Activated CD8-positive, alpha-beta T cell treated with anti-CD3 and anti-CD28 coated beads, Interleukin-2, amount 10 ng/mL, durations not matched to agents 7 days and 5 days (primary cell): ENCODE data around the gene CXorf38. TPM values are rescaled to one million over a fixed set of nuclear protein-coding genes. Genes with fewer than 3 reads are reported as not detected.
"Not testable (repeated sequence)": the region's sequence is repeated elsewhere in the genome, so short reads cannot be mapped to it uniquely, and the experiment has no call there.

ENCODE experiments used
- ATAC-seq: fragments of 150-1000 bp; cut with Tn5 transposase; one replicate; pipeline ENCODE4 v1.10.0; 2021; ENCODE audit warnings: moderate library complexity
- CTCF ChIA-PET: fragments of 350-600 bp; sonication (Branson Sonifier 250); formaldehyde crosslinking; loops from one replicate; lab custom pipeline; 2021; ENCODE audit warnings: antibody characterized with exemption; lab: Charles Lee
- POLR2A ChIA-PET: fragments of 350-600 bp; sonication (Branson Sonifier 250); formaldehyde crosslinking; loops from one replicate; lab custom pipeline; 2021; ENCODE audit warnings: antibody characterized with exemption; lab: Charles Lee
- DNase-seq: peaks from one replicate; pipeline ENCODE4 v3.0.0-alpha.2; 2020
- H3K27ac Mint-ChIP-seq: one replicate; pipeline ENCODE4 v1.8.0; 2021; ENCODE audit warnings: mild to moderate bottlenecking, mixed read lengths
- H3K27me3 Mint-ChIP-seq: one replicate; pipeline ENCODE4 v1.8.0; 2021; ENCODE audit warnings: low read depth, mixed read lengths
- H3K36me3 Mint-ChIP-seq: one replicate; pipeline ENCODE4 v1.8.0; 2021; ENCODE audit warnings: low read depth, mixed read lengths
- H3K4me1 Mint-ChIP-seq: one replicate; pipeline ENCODE4 v1.8.0; 2021; ENCODE audit warnings: low read depth, mixed read lengths
- H3K4me3 Mint-ChIP-seq: one replicate; pipeline ENCODE4 v1.8.0; 2021; ENCODE audit warnings: mild to moderate bottlenecking, mixed read lengths
- H3K9me3 Mint-ChIP-seq: one replicate; pipeline ENCODE4 v1.8.0; 2022; ENCODE audit warnings: mixed read lengths; ENCODE audit not compliant: insufficient read depth
- total RNA-seq, 2 experiments: library from RNA; stranded (reverse); gene quantifications; one replicate each; pipeline ENCODE4 v1.2.3, GENCODE V29; 2021

The CXorf38 gene
- total RNA-seq, 2 experiments from 2014 or later = 19.3 to 19.9 TPM

GRCh38 chrX:40625294-40625693 lies 22.1 kb downstream of the CXorf38 start:
- H3K27me3 Mint-ChIP-seq = no peaks in the 10 kb centered on the region
- ChIA-PET CTCF (interaction anchor here (1.3 kb wide), 1 partner anchor 81 kb away, joined by 3 read pairs; no protein-coding TSS in a partner anchor), POLR2A (no interaction called here)
- no peak overlapping the region for H3K4me3 Mint-ChIP-seq
- DNase-seq (no peak), ATAC-seq (no peak)
- no peaks in the 10 kb centered on the region for H3K9me3 Mint-ChIP-seq
- H3K27ac Mint-ChIP-seq = no peak overlapping the region
- H3K36me3 Mint-ChIP-seq = peaks cover 12% of the 10 kb centered on the region
- no peaks in the 10 kb centered on the region for H3K4me1 Mint-ChIP-seq

- Mint-ChIP-seq H3K9me3 (no peaks in the 10 kb centered on the region), H3K4me3 (no peak overlapping the region), H3K4me1 (no peaks in the 10 kb centered on the region), H3K36me3 (peaks cover 12% of the 10 kb centered on the region), H3K27ac (no peak overlapping the region), H3K27me3 (no peaks in the 10 kb centered on the region)
- CTCF ChIA-PET = no interaction called here
- DNase-seq (no peak), ATAC-seq (no peak)
- POLR2A ChIA-PET = no interaction called here
Observed at GRCh38 chrX:40623665-40624064, 23.7 kb downstream of the CXorf38 start.

GRCh38 chrX:40623139-40623536 lies 24.2 kb downstream of the CXorf38 start, which contains the start of gene MPC1L:
TSS of gene MPC1L (plus strand) at chrX:40623428. CDS start at chrX:40623566, 138 bp downstream.
- ATAC-seq (no peak), DNase-seq (no peak)
- POLR2A ChIA-PET = no interaction called here
- Mint-ChIP-seq H3K4me3 (no peak within 1 kb of the TSS), H3K36me3 (peaks cover 9% of the 10 kb centered on the region), H3K4me1 (no peaks in the 10 kb centered on the region), H3K27me3 (no peaks in the 10 kb centered on the region), H3K9me3 (no peaks in the 10 kb centered on the region), H3K27ac (no peak within 1 kb of the TSS)
- CTCF ChIA-PET = no interaction called here

- ATAC-seq = no peak
- Mint-ChIP-seq H3K9me3 (no peaks in the 10 kb centered on the region), H3K27me3 (no peaks in the 10 kb centered on the region), H3K4me3 (no peak overlapping the region), H3K36me3 (peaks cover 4% of the 10 kb centered on the region), H3K27ac (no peak overlapping the region), H3K4me1 (no peaks in the 10 kb centered on the region)
- no peak for DNase-seq
- CTCF ChIA-PET = no interaction called here
- POLR2A ChIA-PET = no interaction called here
Observed at GRCh38 chrX:40622479-40623138, 24.8 kb downstream of the CXorf38 start.

GRCh38 chrX:40617566-40617965 lies 29.8 kb downstream of the CXorf38 start:
- H3K27ac Mint-ChIP-seq = no peak overlapping the region
- no peaks in the 10 kb centered on the region for H3K27me3 Mint-ChIP-seq
- H3K4me3 Mint-ChIP-seq = no peak overlapping the region
- ChIA-PET POLR2A (no interaction called here), CTCF (interaction anchor here (1.1 kb wide), 1 partner anchor 74 kb away, joined by 3 read pairs; no protein-coding TSS in a partner anchor)
- H3K36me3 Mint-ChIP-seq = no peaks in the 10 kb centered on the region
- no peaks in the 10 kb centered on the region for H3K4me1 Mint-ChIP-seq
- ATAC-seq (no peak), DNase-seq (no peak)
- no peaks in the 10 kb centered on the region for H3K9me3 Mint-ChIP-seq

- Mint-ChIP-seq H3K4me3 (no peak overlapping the region), H3K36me3 (no peaks in the 10 kb centered on the region), H3K9me3 (no peaks in the 10 kb centered on the region), H3K27ac (no peak overlapping the region), H3K4me1 (no peaks in the 10 kb centered on the region), H3K27me3 (no peaks in the 10 kb centered on the region)
- ATAC-seq = no peak
- ChIA-PET POLR2A (no interaction called here), CTCF (no interaction called here)
- no peak for DNase-seq
Observed at GRCh38 chrX:40615976-40616375, 31.4 kb downstream of the CXorf38 start.

GRCh38 chrX:40612511-40612910 lies 34.9 kb downstream of the CXorf38 start:
- Mint-ChIP-seq H3K9me3 (no peaks in the 10 kb centered on the region), H3K4me3 (no peak overlapping the region), H3K4me1 (no peaks in the 10 kb centered on the region), H3K27ac (no peak overlapping the region), H3K27me3 (no peaks in the 10 kb centered on the region), H3K36me3 (no peaks in the 10 kb centered on the region)
- ChIA-PET CTCF (no interaction called here), POLR2A (no interaction called here)
- ATAC-seq (no peak), DNase-seq (no peak)

GRCh38 chrX:40607381-40607780 lies 40.0 kb downstream of the CXorf38 start:
- H3K27ac Mint-ChIP-seq = no peak overlapping the region
- H3K36me3 Mint-ChIP-seq = peaks cover 6% of the 10 kb centered on the region
- DNase-seq (no peak), ATAC-seq (no peak)
- H3K9me3 Mint-ChIP-seq = no peaks in the 10 kb centered on the region
- ChIA-PET CTCF (interaction anchor here (1.4 kb wide), 1 partner anchor 187 kb away, joined by 4 read pairs; no protein-coding TSS in a partner anchor), POLR2A (no interaction called here)
- H3K27me3 Mint-ChIP-seq = no peaks in the 10 kb centered on the region
- no peaks in the 10 kb centered on the region for H3K4me1 Mint-ChIP-seq
- H3K4me3 Mint-ChIP-seq = no peak overlapping the region

- Mint-ChIP-seq H3K4me1 (no peaks in the 10 kb centered on the region), H3K36me3 (peaks cover 29% of the 10 kb centered on the region), H3K9me3 (no peaks in the 10 kb centered on the region), H3K27ac (no peak overlapping the region), H3K27me3 (no peaks in the 10 kb centered on the region), H3K4me3 (no peak overlapping the region)
- ChIA-PET CTCF (interaction anchor here (0.8 kb wide), 1 partner anchor 9 kb away, joined by 3 read pairs; no protein-coding TSS in a partner anchor), POLR2A (no interaction called here)
- DNase-seq = no peak
- no peak for ATAC-seq
Observed at GRCh38 chrX:40603446-40603845, 43.9 kb downstream of the CXorf38 start.

GRCh38 chrX:40589616-40590321 lies 57.6 kb downstream of the CXorf38 start:
- Mint-ChIP-seq H3K27ac (peak overlapping the region; percentile 73), H3K36me3 (peaks cover 19% of the 10 kb centered on the region), H3K4me1 (peaks cover 30% of the 10 kb centered on the region), H3K4me3 (peak overlapping the region; percentile 6)
- POLR2A ChIA-PET = interaction anchor here (1.2 kb wide), 1 partner anchor 8 kb away, joined by 5 read pairs; no protein-coding TSS in a partner anchor
- H3K27me3 Mint-ChIP-seq, H3K9me3 Mint-ChIP-seq: not testable (repeated sequence)
- peak; percentile 98 for ATAC-seq
- peak; percentile 36 for DNase-seq
- CTCF ChIA-PET = interaction anchor here (0.6 to 1.1 kb wide), 3 partner anchors 41 to 46 kb away, joined by 3 read pairs; no protein-coding TSS in a partner anchor

- Mint-ChIP-seq H3K36me3 (peaks cover 13% of the 10 kb centered on the region), H3K4me1 (peaks cover 38% of the 10 kb centered on the region)
- CTCF ChIA-PET = interaction anchor here (1.3 kb wide), 1 partner anchor 14 kb away, joined by 3 read pairs; no protein-coding TSS in a partner anchor
- POLR2A ChIA-PET, ATAC-seq, H3K27me3 Mint-ChIP-seq, H3K9me3 Mint-ChIP-seq, H3K4me3 Mint-ChIP-seq, DNase-seq, H3K27ac Mint-ChIP-seq: not testable (repeated sequence)
Observed at GRCh38 chrX:40587623-40588022, 59.7 kb downstream of the CXorf38 start.

- Mint-ChIP-seq H3K4me3 (no peak overlapping the region), H3K36me3 (peaks cover 2% of the 10 kb centered on the region), H3K4me1 (peaks cover 34% of the 10 kb centered on the region), H3K27me3 (no peaks in the 10 kb centered on the region), H3K9me3 (no peaks in the 10 kb centered on the region), H3K27ac (no peak overlapping the region)
- ChIA-PET CTCF (no interaction called here), POLR2A (no interaction called here)
- DNase-seq = no peak
- ATAC-seq = no peak
Observed at GRCh38 chrX:40582811-40583210, 64.5 kb downstream of the CXorf38 start.
